HFFc6 (cell line): ENCODE measurements around the gene ADGRV1. TPM values are rescaled to one million over a fixed set of nuclear protein-coding genes. Genes with fewer than 3 reads are reported as not detected.

ENCODE experiments used
- DNase-seq: peaks from one replicate; pipeline ENCODE4 v3.0.0-alpha.2; 2018
- H3K27ac Mint-ChIP-seq: 2 replicates; pipeline ENCODE4 v1.8.0; 2020; ENCODE audit warnings: mild to moderate bottlenecking, mixed read lengths
- H3K27me3 Mint-ChIP-seq: 2 replicates; pipeline ENCODE4 v1.8.0; 2021; ENCODE audit warnings: mild to moderate bottlenecking, moderate library complexity, mixed read lengths; ENCODE audit not compliant: insufficient read depth
- H3K36me3 Mint-ChIP-seq: 2 replicates; pipeline ENCODE4 v1.8.0; 2021; ENCODE audit warnings: low read depth, mixed read lengths
- H3K4me1 Mint-ChIP-seq: 2 replicates; pipeline ENCODE4 v1.8.0; 2020; ENCODE audit warnings: low read depth, mixed read lengths
- H3K4me3 Mint-ChIP-seq: 2 replicates; pipeline ENCODE4 v1.8.0; 2020; ENCODE audit warnings: mild to moderate bottlenecking, moderate library complexity, mixed read lengths
- H3K9me3 Mint-ChIP-seq: 2 replicates; pipeline ENCODE4 v1.8.0; 2020; ENCODE audit warnings: mild to moderate bottlenecking, mixed read lengths
- total RNA-seq, 6 experiments: library from RNA; stranded (reverse); fragmentation: NEBNext Ultra II Directional; extraction: Animal tissue kit (Norgen Biotek cat#: 25700); gene quantifications; 2 replicates in 1 of 6; 3 replicates in 5 of 6; pipeline ENCODE4 v1.2.3, GENCODE V29; 2021
- TF ChIP-seq, protein P1 (sequence below): fragments of 200-600 bp; sonication (generic); IDR thresholded peaks from 2 replicates; pipeline ENCODE4 v1.5.0; 2021; ENCODE audit warnings: antibody characterized with exemption, mild to moderate bottlenecking

Gene ADGRV1
- total RNA-seq, 6 experiments from 2014 or later, result not detected

DNA sequence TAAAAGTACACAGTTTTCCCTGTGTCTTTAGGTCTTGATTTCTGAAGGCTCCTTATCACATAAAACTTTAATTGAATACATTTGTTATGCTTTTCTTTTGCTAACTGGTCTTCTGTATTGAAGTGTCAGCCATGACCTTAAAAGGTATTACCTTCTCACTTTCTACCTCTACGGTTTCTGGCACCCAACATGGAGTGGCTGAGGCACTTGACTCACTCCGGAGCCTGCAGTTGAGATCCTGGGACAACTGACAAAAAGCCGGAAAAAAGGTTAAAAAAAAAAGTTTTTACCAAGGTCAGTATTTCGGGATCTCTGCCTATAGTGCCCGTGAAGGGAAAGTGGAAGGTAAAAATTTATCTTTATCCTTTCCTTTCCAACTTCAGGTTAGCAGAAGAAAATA is 627.5 kb downstream of the ADGRV1 start:
- no peaks in the 10 kb centered on the region for H3K36me3 Mint-ChIP-seq
- TF ChIP-seq, protein P1, sequence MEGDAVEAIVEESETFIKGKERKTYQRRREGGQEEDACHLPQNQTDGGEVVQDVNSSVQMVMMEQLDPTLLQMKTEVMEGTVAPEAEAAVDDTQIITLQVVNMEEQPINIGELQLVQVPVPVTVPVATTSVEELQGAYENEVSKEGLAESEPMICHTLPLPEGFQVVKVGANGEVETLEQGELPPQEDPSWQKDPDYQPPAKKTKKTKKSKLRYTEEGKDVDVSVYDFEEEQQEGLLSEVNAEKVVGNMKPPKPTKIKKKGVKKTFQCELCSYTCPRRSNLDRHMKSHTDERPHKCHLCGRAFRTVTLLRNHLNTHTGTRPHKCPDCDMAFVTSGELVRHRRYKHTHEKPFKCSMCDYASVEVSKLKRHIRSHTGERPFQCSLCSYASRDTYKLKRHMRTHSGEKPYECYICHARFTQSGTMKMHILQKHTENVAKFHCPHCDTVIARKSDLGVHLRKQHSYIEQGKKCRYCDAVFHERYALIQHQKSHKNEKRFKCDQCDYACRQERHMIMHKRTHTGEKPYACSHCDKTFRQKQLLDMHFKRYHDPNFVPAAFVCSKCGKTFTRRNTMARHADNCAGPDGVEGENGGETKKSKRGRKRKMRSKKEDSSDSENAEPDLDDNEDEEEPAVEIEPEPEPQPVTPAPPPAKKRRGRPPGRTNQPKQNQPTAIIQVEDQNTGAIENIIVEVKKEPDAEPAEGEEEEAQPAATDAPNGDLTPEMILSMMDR, result no peak
- H3K9me3 Mint-ChIP-seq, result no peaks in the 10 kb centered on the region
- H3K4me1 Mint-ChIP-seq, result peaks cover 40% of the 10 kb centered on the region
- no peak for DNase-seq
- H3K27ac Mint-ChIP-seq, result no peak overlapping the region
- no peak overlapping the region for H3K4me3 Mint-ChIP-seq
- H3K27me3 Mint-ChIP-seq, result no peaks in the 10 kb centered on the region

DNA sequence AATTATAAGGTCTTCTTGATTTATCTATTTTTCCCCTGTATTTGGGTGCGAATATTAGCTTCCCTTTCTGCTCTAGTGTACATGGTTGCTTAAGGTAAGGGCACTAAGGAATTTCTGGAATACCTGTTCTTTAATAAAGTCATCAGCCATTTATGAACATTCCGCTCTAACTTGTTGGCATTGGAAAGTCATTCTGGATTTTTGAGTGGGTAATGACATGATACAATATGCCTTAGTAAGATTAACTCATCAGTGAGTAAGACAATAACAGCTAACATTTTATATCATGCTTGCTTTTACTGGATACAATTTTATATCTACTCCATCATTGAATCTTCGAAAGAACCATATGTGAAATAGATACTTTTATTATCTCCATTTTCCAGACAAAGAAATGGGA is 628.4 kb downstream of the ADGRV1 start:
- no peak overlapping the region for H3K4me3 Mint-ChIP-seq
- H3K27me3 Mint-ChIP-seq, result no peaks in the 10 kb centered on the region
- no peak overlapping the region for H3K27ac Mint-ChIP-seq
- peaks cover 40% of the 10 kb centered on the region for H3K4me1 Mint-ChIP-seq
- no peaks in the 10 kb centered on the region for H3K36me3 Mint-ChIP-seq
- DNase-seq, result no peak
- TF ChIP-seq, protein P1, result no peak
- H3K9me3 Mint-ChIP-seq, result no peaks in the 10 kb centered on the region

DNA sequence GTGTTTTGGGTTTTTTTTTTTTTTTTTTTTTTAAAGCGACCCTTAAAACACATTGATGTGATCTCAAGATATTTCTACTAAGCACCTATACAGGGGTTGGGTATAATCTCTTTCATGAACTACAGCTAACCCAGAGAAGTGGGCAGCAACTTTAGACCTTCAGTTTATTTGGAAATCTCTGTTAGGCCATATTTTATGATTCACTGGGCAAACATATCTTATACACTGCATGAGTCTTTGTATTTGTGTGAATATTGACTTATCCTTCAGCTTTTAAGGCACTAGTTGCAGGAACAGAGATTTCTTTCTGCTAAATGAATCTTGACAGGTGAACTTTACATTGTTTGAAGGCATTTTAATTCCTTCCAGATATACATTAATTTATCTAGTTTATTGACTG is 630.2 kb downstream of the ADGRV1 start:
- H3K27ac Mint-ChIP-seq, result no peak overlapping the region
- TF ChIP-seq, protein P1, result no peak
- peaks cover 30% of the 10 kb centered on the region for H3K4me1 Mint-ChIP-seq
- no peak for DNase-seq
- H3K36me3 Mint-ChIP-seq, result no peaks in the 10 kb centered on the region
- no peak overlapping the region; the same call in 1 of the 2 replicates for H3K4me3 Mint-ChIP-seq
- H3K9me3 Mint-ChIP-seq, result no peaks in the 10 kb centered on the region
- H3K27me3 Mint-ChIP-seq, result no peaks in the 10 kb centered on the region

DNA sequence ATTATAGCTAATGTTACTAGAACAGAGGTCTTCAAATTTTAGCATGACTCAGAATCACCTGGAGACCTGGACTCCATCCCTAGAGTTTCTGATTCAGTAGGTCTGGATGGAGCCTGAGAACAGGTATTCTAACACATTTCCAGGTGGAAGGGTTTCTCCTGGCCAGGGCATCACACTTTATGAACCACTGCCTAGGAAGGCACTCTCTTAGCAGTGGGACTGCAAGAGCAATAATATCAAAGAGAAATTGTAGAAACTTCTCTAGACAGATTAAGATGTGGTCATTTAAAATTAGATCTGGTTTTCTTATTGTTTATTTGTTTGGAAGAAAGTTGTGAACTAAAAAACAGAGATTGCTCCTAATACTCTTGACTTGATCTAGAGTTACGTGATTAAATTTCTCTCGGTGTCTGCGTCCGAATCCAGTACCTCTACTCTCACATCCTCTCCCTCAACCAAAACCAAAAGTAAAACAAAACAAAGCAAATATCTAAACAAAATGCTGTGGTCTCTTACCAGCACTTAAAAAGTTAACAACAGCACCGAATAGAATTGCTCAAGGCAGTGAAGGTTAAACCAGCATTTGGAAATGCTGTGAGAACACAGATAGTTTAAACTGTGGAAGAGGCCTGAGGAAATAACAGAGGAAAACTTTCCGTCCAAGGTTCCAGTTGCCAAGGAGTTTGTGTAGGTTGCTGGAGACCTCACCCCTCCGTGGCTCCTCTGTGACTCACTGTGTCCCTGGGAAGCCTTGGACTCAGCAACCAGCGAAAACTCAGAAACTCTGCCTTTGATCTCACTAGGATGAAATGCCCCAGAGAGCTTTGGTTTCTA is 631.1 kb downstream of the ADGRV1 start:
- no peaks in the 10 kb centered on the region for H3K36me3 Mint-ChIP-seq
- no peaks in the 10 kb centered on the region for H3K27me3 Mint-ChIP-seq
- H3K4me1 Mint-ChIP-seq, result peaks cover 27% of the 10 kb centered on the region
- H3K27ac Mint-ChIP-seq, result peak overlapping the region; percentile 87
- peak overlapping the region; percentile 79 for H3K4me3 Mint-ChIP-seq
- TF ChIP-seq, protein P1, result no peak
- DNase-seq, result peak; percentile 73
- H3K9me3 Mint-ChIP-seq, result no peaks in the 10 kb centered on the region

DNA sequence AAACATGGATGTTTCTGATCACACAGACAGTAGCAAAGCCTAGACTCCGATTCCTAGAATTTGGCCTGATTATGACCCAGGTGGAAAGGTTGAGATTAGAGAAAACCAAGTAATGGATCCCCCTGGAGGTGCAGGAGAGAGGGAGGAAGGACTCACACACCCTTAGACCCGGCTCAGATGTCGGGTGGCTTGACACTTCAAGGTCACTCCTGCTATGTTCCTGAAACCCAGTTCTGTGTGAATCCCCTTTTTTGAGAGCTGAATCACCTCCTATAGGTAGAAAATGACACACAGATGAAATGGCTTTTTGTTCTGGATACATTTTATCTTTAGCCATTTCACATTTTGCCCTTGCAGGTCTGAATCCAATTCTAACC is 631.7 kb downstream of the ADGRV1 start:
- Mint-ChIP-seq H3K4me1 (peaks cover 27% of the 10 kb centered on the region), H3K27me3 (no peaks in the 10 kb centered on the region), H3K4me3 (peak overlapping the region; percentile 79), H3K9me3 (no peaks in the 10 kb centered on the region), H3K36me3 (no peaks in the 10 kb centered on the region), H3K27ac (peak overlapping the region; percentile 87)
- TF ChIP-seq, protein P1, result peak; percentile 23; the same call in 1 of the 2 replicates
- no peak for DNase-seq
